GM18873 (cell line): Measurements from ENCODE around the gene CIRBP.

Source experiments
- ATAC-seq: cut with Tn5 transposase; IDR thresholded peaks from one replicate; pipeline ENCODE4 v1.9.1; 2021; ENCODE audit warnings: mild to moderate bottlenecking, moderate library complexity, moderate number of reproducible peaks; ENCODE audit not compliant: unreplicated experiment, low FRiP score

CIRBP gene

GRCh38 chr19:1254081-1254527 is 15.0 kb upstream of the CIRBP start:
- ATAC-seq = no peak

- ATAC-seq = no peak
These were observed 14.5 kb upstream of the CIRBP start for GRCh38 chr19:1254530-1255185.

GRCh38 chr19:1255186-1256161 is 13.7 kb upstream of the CIRBP start:
- ATAC-seq = no peak

GRCh38 chr19:1256646-1257474 is 12.3 kb upstream of the CIRBP start:
- ATAC-seq = no peak

GRCh38 chr19:1257475-1258162 is 11.5 kb upstream of the CIRBP start:
- no peak for ATAC-seq

GRCh38 chr19:1258163-1258492 is 11.0 kb upstream of the CIRBP start:
- no peak for ATAC-seq

- ATAC-seq = no peak
These were observed 10.4 kb upstream of the CIRBP start for GRCh38 chr19:1258707-1259205.

GRCh38 chr19:1259206-1259875 is 9.8 kb upstream of the CIRBP start:
- peak; percentile 27 for ATAC-seq

- peak; percentile 12 for ATAC-seq
These were observed 9.0 kb upstream of the CIRBP start for GRCh38 chr19:1259876-1260748.

GRCh38 chr19:1260749-1261537 is 8.2 kb upstream of the CIRBP start:
- peak; percentile 36 for ATAC-seq

- no peak for ATAC-seq
These were observed 7.7 kb upstream of the CIRBP start for GRCh38 chr19:1261538-1261797.

GRCh38 chr19:1261798-1262622 is 7.1 kb upstream of the CIRBP start:
- ATAC-seq = no peak

- no peak for ATAC-seq
These were observed 6.5 kb upstream of the CIRBP start for GRCh38 chr19:1262623-1263123.

GRCh38 chr19:1263188-1263587 is 5.9 kb upstream of the CIRBP start:
- ATAC-seq = no peak

- ATAC-seq = no peak
These were observed 4.1 kb upstream of the CIRBP start for GRCh38 chr19:1264801-1265614.

GRCh38 chr19:1265615-1266128 is 3.5 kb upstream of the CIRBP start:
- ATAC-seq = no peak
